H9 (cell line): ENCODE data around the gene PDZD2. TPM values are rescaled to one million over a fixed set of nuclear protein-coding genes. Genes with fewer than 3 reads are reported as not detected.

Experiments
- DNase-seq: peaks from one replicate; pipeline ENCODE4 v3.0.0-alpha.2; 2017
- H2AFZ ChIP-seq: one replicate; pipeline ENCODE4 v1.6.1; 2013; ENCODE audit warnings: mild to moderate bottlenecking, low read length, control low read depth, moderate library complexity
- H2AK5ac ChIP-seq: 2 replicates; pipeline ENCODE4 v1.6.1; 2013; ENCODE audit warnings: low read length, control low read depth, mixed read lengths; ENCODE audit not compliant: insufficient read length
- H2BK120ac ChIP-seq: one replicate; pipeline ENCODE4 v1.6.1; 2013; ENCODE audit warnings: low read depth, mild to moderate bottlenecking, low read length, control low read depth, inconsistent platforms; ENCODE audit not compliant: poor library complexity, severe bottlenecking
- H2BK12ac ChIP-seq: 2 replicates; pipeline ENCODE4 v1.6.1; 2013; ENCODE audit warnings: low read length, control low read depth, mixed read lengths, low read depth; ENCODE audit not compliant: insufficient read length
- H2BK15ac ChIP-seq: 2 replicates; pipeline ENCODE4 v1.6.1; 2013; ENCODE audit warnings: low read depth, low read length, control low read depth
- H2BK20ac ChIP-seq: one replicate; pipeline ENCODE4 v1.6.1; 2013; ENCODE audit warnings: low read depth, mild to moderate bottlenecking, low read length, control low read depth, inconsistent platforms; ENCODE audit not compliant: poor library complexity, severe bottlenecking
- H2BK5ac ChIP-seq: 2 replicates; pipeline ENCODE4 v1.6.1; 2013; ENCODE audit warnings: low read length, control low read depth, mixed read lengths; ENCODE audit not compliant: insufficient read length
- H3K14ac ChIP-seq: 2 replicates; pipeline ENCODE4 v1.6.1; 2013; ENCODE audit warnings: low read length, control low read depth; ENCODE audit not compliant: insufficient read depth
- H3K18ac ChIP-seq: 2 replicates; pipeline ENCODE4 v1.6.1; 2013; ENCODE audit warnings: low read depth, mild to moderate bottlenecking, mixed read lengths, low read length, control low read depth; ENCODE audit not compliant: insufficient read length
- H3K23ac ChIP-seq: 2 replicates; pipeline ENCODE4 v1.6.1; 2013; ENCODE audit warnings: low read length, control low read depth, mixed read lengths, low read depth; ENCODE audit not compliant: insufficient read length
- H3K23me2 ChIP-seq: 2 replicates; pipeline ENCODE4 v1.6.1; 2013; ENCODE audit warnings: low read depth, mild to moderate bottlenecking, mixed read lengths, low read length, control low read depth; ENCODE audit not compliant: insufficient read length, poor library complexity, severe bottlenecking
- H3K27ac ChIP-seq: 2 replicates; pipeline ENCODE4 v1.5.1; 2013; ENCODE audit warnings: low read length, control low read depth, mixed read lengths, low read depth; ENCODE audit not compliant: insufficient read length
- H3K27me3 ChIP-seq: 2 replicates; pipeline ENCODE4 v1.6.1; 2013; ENCODE audit warnings: low read length, control low read depth, inconsistent platforms; ENCODE audit not compliant: insufficient read depth
- H3K4ac ChIP-seq: 2 replicates; pipeline ENCODE4 v1.6.1; 2013; ENCODE audit warnings: low read depth, mild to moderate bottlenecking, control low read depth, inconsistent platforms, low read length, moderate library complexity
- H3K4me1 ChIP-seq: 2 replicates; pipeline ENCODE4 v1.6.1; 2013; ENCODE audit warnings: low read length, control low read depth, inconsistent platforms; ENCODE audit not compliant: insufficient read depth
- H3K4me2 ChIP-seq: 2 replicates; pipeline ENCODE4 v1.6.1; 2013; ENCODE audit warnings: low read length, control low read depth, mixed read lengths; ENCODE audit not compliant: insufficient read length, insufficient read depth
- H3K56ac ChIP-seq: 2 replicates; pipeline ENCODE4 v1.6.1; 2013; ENCODE audit warnings: low read depth, mild to moderate bottlenecking, mixed read lengths, low read length, control low read depth; ENCODE audit not compliant: insufficient read length
- H3K79me1 ChIP-seq: 2 replicates; pipeline ENCODE4 v1.6.1; 2013; ENCODE audit warnings: low read depth, mild to moderate bottlenecking, moderate library complexity, low read length, control low read depth, inconsistent platforms; ENCODE audit not compliant: insufficient read depth, poor library complexity, severe bottlenecking
- H3K79me2 ChIP-seq: 2 replicates; pipeline ENCODE4 v1.6.1; 2013; ENCODE audit warnings: low read length, control low read depth, inconsistent platforms; ENCODE audit not compliant: insufficient read depth
- H3K9ac ChIP-seq: 2 replicates; pipeline ENCODE4 v1.6.1; 2013; ENCODE audit warnings: low read length, control low read depth, mixed read lengths; ENCODE audit not compliant: insufficient read length; ENCODE audit errors: extremely low read depth
- H3K9me3 ChIP-seq: one replicate; pipeline ENCODE4 v1.6.1; 2013; ENCODE audit warnings: low read depth, low read length, inconsistent platforms; ENCODE audit not compliant: control insufficient read depth
- H3T11ph ChIP-seq: one replicate; pipeline ENCODE4 v1.6.1; 2013; ENCODE audit warnings: mild to moderate bottlenecking, low read length, control low read depth, inconsistent platforms
- H4K20me1 ChIP-seq: one replicate; pipeline ENCODE4 v1.6.1; 2013; ENCODE audit not compliant: control insufficient read depth, insufficient read length, insufficient read depth
- H4K5ac ChIP-seq: 2 replicates; pipeline ENCODE4 v1.6.1; 2013; ENCODE audit warnings: low read depth, mild to moderate bottlenecking, mixed read lengths, low read length, control low read depth; ENCODE audit not compliant: insufficient read length
- H4K8ac ChIP-seq: replicated peaks from 2 replicates; pipeline ENCODE4 v1.6.1; 2013; ENCODE audit warnings: low read length, control low read depth, mixed read lengths, low read depth; ENCODE audit not compliant: insufficient read length
- H4K91ac ChIP-seq: 2 replicates; pipeline ENCODE4 v1.6.1; 2013; ENCODE audit warnings: low read depth, mild to moderate bottlenecking, moderate library complexity, mixed read lengths, low read length, control low read depth; ENCODE audit not compliant: insufficient read length
- H3K27ac Mint-ChIP-seq, 3 experiments: 2 replicates in 2 of 3; 3 replicates in 1 of 3; pipeline ENCODE4 v1.8.0; 2020 to 2021; ENCODE audit warnings: mixed read lengths in 3 of 3, mild to moderate bottlenecking in 1 of 3, moderate library complexity in 1 of 3
- H3K27me3 Mint-ChIP-seq: 2 replicates; pipeline ENCODE4 v1.8.0; 2021; ENCODE audit warnings: low read depth, mild to moderate bottlenecking, moderate library complexity, mixed read lengths
- H3K36me3 Mint-ChIP-seq, 3 experiments: 2 replicates in 2 of 3; 3 replicates in 1 of 3; pipeline ENCODE4 v1.8.0; 2020 to 2021; ENCODE audit warnings: low read depth in 3 of 3, mixed read lengths in 3 of 3; ENCODE audit not compliant: insufficient read depth in 1 of 3
- H3K4me1 Mint-ChIP-seq, 2 experiments: 2 replicates each; pipeline ENCODE4 v1.8.0; 2020; ENCODE audit warnings: mixed read lengths in 2 of 2
- H3K4me3 Mint-ChIP-seq, 2 experiments: 2 replicates in 1 of 2; 3 replicates in 1 of 2; pipeline ENCODE4 v1.8.0; 2020 to 2021; ENCODE audit warnings: mild to moderate bottlenecking in 2 of 2, mixed read lengths in 2 of 2, moderate library complexity in 1 of 2
- H3K9me3 Mint-ChIP-seq, 2 experiments: 2 replicates in 1 of 2; 3 replicates in 1 of 2; pipeline ENCODE4 v1.8.0; 2020; ENCODE audit warnings: mild to moderate bottlenecking in 2 of 2, mixed read lengths in 2 of 2, moderate library complexity in 1 of 2
- CTCF ChIP-seq: fragments of 200-600 bp; sonication (generic); conservative IDR thresholded peaks from 3 replicates; pipeline ENCODE4 v1.8.0; 2021; ENCODE audit warnings: antibody characterized with exemption, mild to moderate bottlenecking
- WGBS: extraction: QIAGEN DNeasy Blood & Tissue Kit; methylation state at CpG from one replicate; pipeline ENCODE4 v1.1.7; 2013; ENCODE audit warnings: missing lambda C conversion rate, low lambda C conversion rate, mixed read lengths; ENCODE audit not compliant: insufficient read length; ENCODE audit errors: extremely low coverage; 5-methylcytosine and 5-hydroxymethylcytosine counted together
- total RNA-seq: library from RNA; stranded (reverse); gene quantifications from 2 replicates; pipeline ENCODE4 v1.2.1, GENCODE V29; 2021

The PDZD2 gene
- total RNA-seq, 1 experiment from 2014 or later = 9.9 TPM

GRCh38 chr5:32043105-32043504 is 404.2 kb downstream of the PDZD2 start:
- no peak overlapping the region for H2BK20ac ChIP-seq
- H2AFZ ChIP-seq = no peak overlapping the region
- no CpG with 5 or more reads among the region's 5 CpGs for WGBS
- H3K4me2 ChIP-seq = no peak overlapping the region
- no peak overlapping the region for H3K4me3 Mint-ChIP-seq
- no peak overlapping the region for H3K27ac Mint-ChIP-seq
- H3K18ac ChIP-seq = no peak overlapping the region
- no peak overlapping the region for H2BK120ac ChIP-seq
- no peak overlapping the region for H4K8ac ChIP-seq
- DNase-seq = no peak
- H3K9me3 ChIP-seq = no peaks in the 10 kb centered on the region
- H3K4me1 Mint-ChIP-seq = peaks cover 5 to 6% of the 10 kb centered on the region in 2 experiments; a peak in 3 of 4 replicates
- H3K4ac ChIP-seq = no peak overlapping the region
- H3K9ac ChIP-seq = no peak overlapping the region
- H3K23ac ChIP-seq = no peak overlapping the region
- H4K91ac ChIP-seq = no peak overlapping the region
- no peak overlapping the region for H2AK5ac ChIP-seq
- no peak overlapping the region for H2BK12ac ChIP-seq
- H4K5ac ChIP-seq = no peak overlapping the region
- TF ChIP-seq CTCF = no peak
- H3K36me3 Mint-ChIP-seq = peaks cover 22 to 31% (median 30%) of the 10 kb centered on the region in 3 experiments
- H3K14ac ChIP-seq = no peak overlapping the region
- H3K27me3 Mint-ChIP-seq = no peaks in the 10 kb centered on the region
- H3K27me3 ChIP-seq = no peaks in the 10 kb centered on the region; the same call in 1 of the 2 replicates
- H2BK5ac ChIP-seq = no peak overlapping the region
- no peak overlapping the region for H3K27ac ChIP-seq
- no peak overlapping the region for H3K56ac ChIP-seq
- H3K79me2 ChIP-seq = no peaks in the 10 kb centered on the region
- H3K4me1 ChIP-seq = no peaks in the 10 kb centered on the region
- no peaks in the 10 kb centered on the region for H3K79me1 ChIP-seq
- no peak overlapping the region for H2BK15ac ChIP-seq
- H3T11ph ChIP-seq = no peak overlapping the region
- no peaks in the 10 kb centered on the region for H4K20me1 ChIP-seq
- peaks cover 28 to 30% of the 10 kb centered on the region in 2 experiments for H3K9me3 Mint-ChIP-seq
- no peaks in the 10 kb centered on the region for H3K23me2 ChIP-seq
